GM18499 (cell line): Measurements from ENCODE around the gene KIF2C.
"Not testable (repeated sequence)": the region's sequence is repeated elsewhere in the genome, so short reads cannot be mapped to it uniquely, and the experiment has no call there.

Source experiments
- ATAC-seq: cut with Tn5 transposase; IDR thresholded peaks from one replicate; pipeline ENCODE4 v1.9.1; 2021; ENCODE audit warnings: moderate number of reproducible peaks; ENCODE audit not compliant: insufficient read depth, unreplicated experiment

The KIF2C gene

DNA sequence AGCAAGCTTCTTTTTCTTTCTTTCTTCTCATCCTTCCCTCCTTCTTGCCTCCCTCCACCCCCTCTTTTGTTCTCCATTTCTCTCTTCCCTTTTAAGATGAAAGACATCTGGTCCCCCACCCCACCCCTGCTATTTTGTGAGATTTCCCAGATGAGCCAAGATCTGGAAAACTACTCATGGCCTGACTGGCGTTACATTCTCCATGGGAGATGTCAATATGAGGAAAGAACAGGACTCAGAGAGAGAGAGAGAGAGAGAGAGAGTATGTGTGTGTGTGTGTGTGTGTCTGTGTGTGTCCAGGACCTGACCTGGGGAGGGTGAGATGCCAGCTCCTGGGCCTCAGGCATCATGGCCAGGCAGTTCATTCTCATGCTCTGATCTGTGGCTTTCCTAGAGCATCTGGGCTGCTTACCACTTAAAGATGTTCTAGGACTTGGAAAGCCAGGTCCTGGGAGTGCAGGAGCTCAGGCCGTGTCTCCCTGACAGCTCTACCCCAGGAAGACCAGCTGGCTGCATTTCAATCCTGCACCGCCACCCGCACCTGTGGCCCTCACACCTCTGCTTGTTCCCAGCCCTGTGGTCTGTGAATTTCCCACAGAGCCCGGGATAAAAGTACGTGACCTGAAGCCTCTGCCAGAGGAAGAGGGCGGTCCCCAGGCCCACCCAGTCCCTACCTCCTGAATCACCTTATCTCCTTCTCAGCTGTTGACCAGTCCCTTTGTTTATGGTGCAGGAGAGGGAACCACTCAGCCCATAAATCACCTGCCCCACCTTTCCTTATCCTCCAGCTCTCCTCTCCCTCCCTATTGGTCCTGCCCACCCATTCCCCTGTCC is 51.5 kb downstream of the KIF2C start:
- ATAC-seq: no peak

DNA sequence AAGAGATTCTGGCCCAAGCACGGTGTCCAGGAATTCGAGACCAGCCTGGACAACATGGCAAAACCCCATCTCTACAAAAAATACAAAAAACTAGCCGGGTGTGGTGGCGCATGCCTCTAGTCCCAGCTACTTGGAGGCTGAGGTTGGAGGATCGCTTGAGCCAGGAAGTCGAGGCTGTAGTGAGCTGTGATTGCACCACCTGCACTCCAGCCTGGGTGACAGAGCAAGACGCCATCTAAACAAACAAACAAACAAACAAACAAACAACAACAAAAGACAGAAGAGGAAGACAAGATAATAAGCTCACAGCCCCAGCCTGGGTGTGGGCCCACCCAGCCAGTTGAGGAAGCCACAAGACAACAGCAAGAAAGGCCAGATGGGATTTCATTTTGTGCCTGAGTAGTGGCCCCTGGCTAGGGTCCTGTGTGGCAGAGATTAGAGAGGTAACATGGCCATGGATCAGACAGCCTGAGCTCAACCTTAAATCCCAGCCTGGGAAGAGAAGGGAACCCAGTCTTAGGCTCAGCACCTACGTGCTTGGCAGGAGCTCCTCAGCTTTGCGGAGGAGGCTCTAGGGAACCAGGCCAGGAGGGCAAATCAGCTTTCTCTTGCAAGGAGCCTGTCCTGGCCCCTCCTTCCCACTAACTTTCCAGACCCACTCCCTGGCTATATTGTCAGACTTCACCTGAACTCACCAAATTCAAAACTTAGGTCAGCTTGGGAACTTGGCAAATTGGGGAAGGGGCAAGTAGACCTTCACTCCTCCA is 53.3 kb downstream of the KIF2C start:
- ATAC-seq: no peak

DNA sequence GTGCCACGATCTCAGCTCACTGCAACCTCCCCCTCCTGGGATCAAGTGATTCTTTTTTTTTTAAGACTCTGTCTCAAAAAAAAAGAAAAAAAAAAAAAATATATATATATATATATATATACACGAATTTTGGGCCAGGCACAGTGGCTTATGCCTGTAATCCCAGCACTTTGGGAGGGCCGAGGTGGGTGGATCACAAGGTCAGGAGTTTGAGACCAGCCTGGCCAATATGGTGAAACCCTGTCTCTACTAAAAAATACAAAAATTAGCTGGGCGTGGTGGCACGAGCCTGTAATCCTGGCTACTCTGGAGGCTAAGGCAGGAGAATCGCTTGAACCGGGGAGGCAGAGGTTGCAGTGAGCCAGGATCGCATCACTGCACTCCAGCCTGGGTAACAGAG is 58.2 kb downstream of the KIF2C start:
- ATAC-seq: not testable (repeated sequence)

DNA sequence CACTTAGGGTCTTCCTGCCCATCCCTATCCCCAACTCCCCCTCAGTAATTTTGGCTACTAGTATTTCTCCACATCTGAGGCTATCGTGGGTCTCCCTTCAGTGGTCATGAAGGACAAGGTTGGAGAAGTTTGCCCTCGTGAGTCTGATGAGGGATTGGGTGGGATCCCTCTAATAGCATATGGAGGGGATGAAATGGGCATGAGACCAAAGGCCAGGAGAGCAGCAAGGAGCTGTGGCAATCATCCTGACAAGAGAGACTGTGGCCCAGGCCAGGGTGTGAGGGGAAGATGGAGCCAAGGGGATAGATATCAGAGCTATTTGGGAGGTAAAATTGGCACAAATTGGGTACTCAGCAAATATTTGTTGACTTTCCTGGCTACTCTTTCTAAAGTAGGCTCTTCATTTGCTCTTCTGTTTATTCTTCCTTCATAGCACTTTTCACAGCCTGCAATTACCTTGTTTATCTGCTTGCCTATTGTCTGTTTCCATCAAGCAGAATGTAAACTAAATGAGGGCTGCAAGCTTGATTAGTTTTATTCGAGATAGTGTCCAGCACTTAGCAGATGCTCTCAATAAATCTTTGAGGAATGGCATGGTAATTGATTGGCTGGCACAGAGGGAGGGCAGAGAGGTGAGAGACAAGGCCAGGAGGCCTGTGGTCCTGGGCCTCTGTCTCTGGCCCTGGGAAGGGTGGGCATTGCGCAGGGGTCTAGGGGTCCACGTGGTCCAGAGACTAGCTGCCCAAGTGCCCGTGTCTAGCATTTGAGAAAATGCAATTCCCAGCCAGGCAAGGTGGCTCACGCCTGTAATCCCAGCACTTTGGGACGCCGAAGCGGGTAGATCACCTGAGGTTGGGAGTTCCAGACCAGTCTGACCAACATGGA is 59.1 kb downstream of the KIF2C start:
- ATAC-seq: no peak

DNA sequence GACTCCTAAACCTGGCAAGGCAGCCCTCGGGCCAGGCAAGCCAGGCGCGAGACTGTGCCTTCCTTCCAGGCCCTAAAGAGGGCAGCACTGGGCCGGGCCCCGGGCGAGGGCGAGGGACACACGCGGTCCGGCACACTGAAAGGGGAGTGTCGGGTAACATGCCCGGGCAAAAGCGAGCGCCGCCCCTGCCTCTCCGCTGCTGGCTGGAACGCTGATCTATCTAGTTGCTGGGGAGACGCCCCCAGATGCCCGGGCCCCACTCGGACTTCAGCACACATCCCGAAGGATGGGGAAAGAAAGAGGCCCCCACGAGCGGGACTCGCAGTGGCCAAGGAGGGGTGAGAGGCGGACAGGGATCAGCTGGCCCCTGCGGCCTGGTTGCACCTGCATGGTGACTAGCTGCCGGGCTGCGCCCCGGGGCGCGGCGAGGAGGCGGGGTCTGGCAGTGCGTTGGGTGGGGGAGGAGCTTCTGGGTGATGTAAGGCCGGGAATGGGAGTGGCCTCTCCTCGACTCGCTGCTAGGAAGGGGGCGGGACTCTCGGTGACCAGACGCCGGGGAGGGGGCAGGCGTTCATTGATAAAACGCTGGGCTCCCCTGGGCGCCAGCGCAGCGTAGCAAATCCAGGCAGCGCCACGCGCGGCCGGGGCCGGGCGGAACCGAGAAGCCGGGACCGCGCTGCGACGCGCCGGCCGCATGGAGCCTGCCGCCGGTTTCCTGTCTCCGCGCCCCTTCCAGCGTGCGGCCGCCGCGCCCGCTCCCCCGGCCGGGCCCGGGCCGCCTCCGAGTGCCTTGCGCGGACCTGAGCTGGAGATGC is 60.3 kb downstream of the KIF2C start, which contains the start of gene PLK3:
Gene PLK3, plus strand, starts transcription at position 608 of the 815 bp plus-strand sequence. Its CDS starts 87 bp downstream, at position 695.
- ATAC-seq: peak; percentile 56

DNA sequence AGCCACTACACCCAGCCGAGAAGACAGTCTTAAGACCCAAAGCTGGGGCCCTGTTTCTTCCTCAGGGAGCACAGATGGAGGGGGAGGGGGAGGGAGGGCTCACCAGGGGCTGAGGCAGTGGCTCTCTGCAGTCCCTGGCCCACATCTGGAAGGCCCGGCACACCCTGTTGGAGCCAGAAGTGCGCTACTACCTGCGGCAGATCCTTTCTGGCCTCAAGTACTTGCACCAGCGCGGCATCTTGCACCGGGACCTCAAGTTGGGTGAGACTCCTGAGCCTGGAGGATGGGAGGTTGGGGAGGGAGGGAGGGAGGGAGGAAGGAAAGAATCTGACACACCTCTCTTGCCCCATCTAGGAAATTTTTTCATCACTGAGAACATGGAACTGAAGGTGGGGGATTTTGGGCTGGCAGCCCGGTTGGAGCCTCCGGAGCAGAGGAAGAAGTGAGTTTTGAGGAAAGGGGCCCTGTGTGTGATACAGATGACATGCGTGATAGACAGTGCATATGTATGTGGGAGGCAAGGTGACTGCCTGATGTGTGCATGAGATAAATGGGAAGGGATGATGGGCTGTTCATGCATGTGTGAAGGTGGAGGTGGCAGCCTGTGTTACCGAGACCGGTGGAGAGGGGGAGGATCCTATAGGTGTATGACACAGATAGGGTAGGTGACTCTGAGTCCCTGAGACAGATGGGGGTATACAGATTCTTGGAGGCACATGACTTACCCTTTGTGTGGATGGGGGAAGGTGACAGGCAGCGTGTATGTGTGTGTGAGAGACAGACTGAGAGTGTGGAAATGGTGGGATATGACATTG is 62.1 kb downstream of the KIF2C start:
- no peak for ATAC-seq

DNA sequence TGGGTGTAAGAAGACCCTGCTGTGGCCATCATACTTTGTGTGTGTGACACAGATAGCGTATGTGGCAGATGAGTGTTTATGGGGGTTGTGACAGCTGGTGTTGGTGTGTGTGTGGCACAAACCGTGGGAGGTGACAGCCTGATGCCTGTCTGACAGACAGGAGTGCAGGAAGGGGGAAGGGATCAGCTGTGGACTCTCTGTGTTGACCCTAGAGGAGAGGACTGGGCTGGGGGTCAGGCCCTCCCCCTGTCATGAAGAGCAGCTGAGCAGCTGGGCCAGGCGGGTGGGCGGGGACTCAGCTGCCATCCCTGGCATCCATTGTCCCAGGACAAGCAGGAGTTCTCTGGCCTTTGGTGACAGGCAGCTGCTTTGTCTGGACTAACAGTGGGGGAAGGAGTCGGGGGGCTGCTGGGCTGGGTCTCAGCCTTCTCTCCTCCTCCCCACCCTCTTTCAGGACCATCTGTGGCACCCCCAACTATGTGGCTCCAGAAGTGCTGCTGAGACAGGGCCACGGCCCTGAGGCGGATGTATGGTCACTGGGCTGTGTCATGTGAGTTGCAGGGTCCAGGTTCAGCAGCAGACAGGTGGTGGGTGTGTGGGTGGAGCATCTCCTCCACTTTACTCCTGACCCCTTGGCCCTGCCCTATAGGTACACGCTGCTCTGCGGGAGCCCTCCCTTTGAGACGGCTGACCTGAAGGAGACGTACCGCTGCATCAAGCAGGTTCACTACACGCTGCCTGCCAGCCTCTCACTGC is 62.8 kb downstream of the KIF2C start:
- no peak for ATAC-seq

DNA sequence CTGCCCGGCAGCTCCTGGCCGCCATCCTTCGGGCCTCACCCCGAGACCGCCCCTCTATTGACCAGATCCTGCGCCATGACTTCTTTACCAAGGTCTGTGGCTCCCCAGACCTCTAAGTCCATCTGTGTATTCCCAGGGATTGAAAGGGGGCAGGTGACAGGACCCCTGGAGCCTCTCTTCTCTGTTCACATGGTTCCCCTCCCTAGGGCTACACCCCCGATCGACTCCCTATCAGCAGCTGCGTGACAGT is 63.4 kb downstream of the KIF2C start:
- no peak for ATAC-seq

DNA sequence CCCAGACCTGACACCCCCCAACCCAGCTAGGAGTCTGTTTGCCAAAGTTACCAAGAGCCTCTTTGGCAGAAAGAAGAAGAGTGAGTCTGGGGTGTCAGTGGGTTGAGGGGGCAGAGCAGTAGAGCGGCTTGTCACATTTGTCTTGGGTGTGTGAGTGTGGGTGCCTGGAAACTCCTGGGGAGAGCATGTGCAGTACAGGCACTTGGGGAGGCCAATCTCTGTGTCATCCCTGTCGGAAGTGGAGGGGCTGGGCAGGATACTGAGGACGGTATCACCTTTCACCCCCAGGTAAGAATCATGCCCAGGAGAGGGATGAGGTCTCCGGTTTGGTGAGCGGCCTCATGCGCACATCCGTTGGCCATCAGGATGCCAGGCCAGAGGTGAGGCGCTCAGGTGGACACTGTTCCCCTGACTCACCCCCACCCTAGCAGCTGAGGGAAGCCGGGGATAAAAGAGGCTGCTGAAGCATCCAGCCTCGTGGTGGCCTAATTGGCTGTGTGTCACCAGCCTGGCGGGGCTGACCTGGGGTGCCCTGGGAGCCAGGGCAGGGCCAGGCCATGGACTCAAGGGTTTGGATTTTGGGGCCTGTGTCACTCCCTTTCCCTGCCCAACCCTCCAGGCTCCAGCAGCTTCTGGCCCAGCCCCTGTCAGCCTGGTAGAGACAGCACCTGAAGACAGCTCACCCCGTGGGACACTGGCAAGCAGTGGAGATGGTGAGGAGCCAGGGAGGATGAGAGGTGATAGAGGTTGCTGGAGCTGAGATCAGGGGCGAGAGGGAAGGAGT is 63.9 kb downstream of the KIF2C start:
- ATAC-seq: no peak

DNA sequence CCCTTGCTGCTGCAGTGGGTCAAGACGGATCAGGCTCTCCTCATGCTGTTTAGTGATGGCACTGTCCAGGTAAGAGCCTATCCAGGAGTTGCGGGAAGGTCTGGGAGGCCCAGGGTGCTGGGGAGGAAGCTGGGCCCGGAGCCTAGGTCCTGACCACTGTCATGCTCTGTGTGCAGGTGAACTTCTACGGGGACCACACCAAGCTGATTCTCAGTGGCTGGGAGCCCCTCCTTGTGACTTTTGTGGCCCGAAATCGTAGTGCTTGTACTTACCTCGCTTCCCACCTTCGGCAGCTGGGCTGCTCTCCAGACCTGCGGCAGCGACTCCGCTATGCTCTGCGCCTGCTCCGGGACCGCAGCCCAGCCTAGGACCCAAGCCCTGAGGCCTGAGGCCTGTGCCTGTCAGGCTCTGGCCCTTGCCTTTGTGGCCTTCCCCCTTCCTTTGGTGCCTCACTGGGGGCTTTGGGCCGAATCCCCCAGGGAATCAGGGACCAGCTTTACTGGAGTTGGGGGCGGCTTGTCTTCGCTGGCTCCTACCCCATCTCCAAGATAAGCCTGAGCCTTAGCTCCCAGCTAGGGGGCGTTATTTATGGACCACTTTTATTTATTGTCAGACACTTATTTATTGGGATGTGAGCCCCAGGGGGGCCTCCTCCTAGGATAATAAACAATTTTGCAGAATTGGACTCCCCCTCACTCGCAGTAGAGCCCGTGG is 65.8 kb downstream of the KIF2C start:
- no peak for ATAC-seq

DNA sequence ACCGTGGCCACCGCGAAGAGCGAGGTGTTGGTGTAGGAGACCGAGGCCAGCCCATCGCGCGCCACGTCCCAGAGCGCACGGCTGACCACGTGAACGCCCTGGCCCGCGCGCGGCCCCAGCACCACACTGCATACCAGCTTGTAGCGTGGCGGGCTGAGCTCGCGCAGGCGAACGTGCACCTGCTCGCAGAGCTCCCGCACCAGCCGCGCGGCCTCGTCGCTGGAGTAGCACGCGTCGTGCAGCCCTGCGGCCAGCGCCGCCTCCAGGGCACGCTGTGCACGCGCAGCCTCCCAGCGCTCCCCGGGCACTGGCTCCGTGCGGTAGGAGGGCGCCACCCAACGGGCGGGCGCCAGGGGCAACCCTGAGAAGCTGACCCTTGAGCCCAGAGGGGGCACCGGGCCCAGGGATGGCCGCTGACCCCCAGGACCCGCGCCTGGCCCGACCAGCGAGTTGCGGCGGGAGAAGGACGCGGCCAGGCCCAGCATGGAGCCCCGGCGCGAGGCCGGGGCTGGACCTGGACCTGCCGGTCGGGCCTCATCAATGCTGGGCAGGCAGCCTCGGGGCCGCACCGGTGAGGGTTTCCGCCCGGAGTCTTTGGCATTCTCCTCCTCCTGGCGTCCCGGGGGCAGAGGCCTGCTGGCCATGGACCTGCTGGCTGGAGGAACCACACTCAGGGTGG is 66.5 kb downstream of the KIF2C start:
- ATAC-seq: no peak

DNA sequence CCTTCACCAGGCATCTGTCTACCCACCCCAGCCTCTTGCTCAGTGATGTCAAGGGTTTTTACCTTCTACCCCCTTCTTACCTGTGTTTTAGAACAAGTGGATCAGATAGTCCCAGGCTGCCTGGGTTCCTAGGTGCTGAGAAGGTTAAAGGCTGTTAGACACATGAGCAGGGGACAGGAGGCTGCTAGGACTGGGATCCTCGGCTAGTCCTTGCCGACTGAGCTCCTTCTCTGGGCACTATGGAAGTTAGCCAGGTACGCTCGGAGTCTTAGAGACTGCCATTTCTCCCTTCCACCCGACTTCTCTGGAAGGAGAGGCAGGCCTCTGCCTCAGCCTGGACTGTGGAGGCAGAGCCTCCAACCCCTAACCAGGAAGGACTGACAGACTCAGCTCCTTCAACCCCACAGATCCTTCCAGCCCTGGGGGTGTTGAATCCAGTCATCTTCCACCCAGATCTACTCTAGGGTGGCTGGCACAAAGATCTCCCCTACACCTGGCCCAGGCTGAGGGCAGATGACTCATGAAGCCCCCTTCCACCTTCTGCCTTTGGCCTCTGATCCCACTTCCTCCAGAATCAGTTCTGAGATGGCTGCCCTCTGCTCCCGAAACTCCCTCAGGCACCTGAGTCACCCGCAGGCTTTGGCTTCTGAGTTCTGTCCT is 67.2 kb downstream of the KIF2C start, which contains the start of gene DYNLT4:
Gene DYNLT4, minus strand, starts transcription at position 648 of the 660 bp plus-strand sequence. CDS start 683 bp downstream, outside the sequence.
- no peak for ATAC-seq

DNA sequence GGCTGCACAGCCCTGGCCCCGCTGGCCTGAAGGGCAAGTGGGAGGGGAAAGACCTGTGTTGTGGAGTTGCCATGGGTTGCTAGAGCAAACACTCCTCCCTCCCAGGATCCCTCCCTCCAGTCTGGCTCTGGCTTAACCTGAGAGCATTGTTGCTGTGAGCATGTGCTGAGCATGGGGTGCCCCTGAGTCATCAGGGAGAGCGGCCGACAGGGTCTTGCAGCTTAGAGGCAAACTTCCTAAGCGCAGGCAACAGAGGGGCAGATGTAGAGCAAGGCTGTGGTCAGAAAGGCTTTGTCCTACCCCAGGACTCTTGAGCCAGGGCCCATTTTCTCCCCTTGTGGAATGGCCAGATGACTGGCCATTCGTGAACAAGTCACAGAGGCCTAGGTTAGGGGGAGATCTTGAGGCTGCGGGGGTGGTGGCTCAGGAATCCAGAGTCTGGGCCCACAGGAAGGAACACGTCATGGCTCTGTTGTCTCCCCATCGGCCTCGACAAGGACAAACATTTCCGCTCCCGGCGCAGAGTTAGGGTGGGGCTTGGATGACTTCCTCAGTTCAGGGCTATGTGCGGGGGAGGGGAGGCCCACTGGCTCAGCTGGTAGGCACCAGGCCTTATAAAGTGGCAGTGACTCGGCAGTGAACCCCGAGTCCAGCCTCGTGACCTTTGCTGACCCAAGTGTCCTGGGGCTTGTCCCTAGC is 67.9 kb downstream of the KIF2C start:
- ATAC-seq: no peak

DNA sequence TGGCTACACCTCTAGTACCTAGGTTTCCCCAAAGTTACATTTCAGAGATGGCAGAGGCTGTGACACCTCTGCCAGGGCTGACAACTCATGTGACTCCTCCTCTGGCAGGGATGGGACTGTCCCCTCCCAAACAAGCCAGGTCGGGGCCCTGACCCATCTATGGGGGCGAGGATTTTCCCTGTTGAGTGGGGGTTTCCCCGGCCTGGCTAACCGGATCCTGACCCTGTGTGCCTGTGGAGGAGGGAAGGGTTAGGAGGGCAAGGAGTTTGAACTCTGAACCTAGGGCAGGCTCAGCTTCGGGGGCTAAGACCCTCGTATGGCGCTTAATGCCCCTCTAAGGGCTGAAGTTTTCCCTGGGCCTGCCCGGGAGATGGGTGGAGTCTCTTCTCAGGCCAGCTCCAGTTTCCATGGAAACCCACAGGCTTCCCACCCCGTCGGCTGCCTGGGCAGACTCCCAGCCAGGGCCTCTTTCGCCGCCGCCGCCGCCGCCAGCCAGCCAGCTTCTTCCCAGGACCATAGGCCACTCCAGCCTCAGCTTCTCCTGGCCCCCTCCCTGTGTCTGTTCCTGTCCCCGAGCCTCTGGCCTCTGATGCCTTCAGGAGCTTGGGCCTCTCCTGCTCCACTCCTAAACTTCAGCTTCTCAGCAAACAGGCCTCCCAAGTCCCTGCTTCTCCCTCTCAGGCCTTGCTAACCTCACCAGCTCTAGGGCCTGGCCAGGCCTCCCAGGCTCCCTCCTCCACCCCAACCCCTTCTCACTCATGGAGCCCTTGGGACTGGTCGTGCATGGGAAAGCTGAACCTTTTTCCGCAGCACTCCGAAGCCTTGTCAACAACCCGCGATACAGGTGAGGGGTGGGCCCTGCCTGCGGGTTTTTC is 68.7 kb downstream of the KIF2C start, which contains the start of gene BTBD19:
Gene BTBD19, plus strand, starts transcription at position 461 of the 875 bp plus-strand sequence. Its CDS starts 298 bp downstream, at position 759.
- ATAC-seq: no peak
